ENCODE data around the gene TMEM44.
A peak's percentile ranks its signal among the peaks of the same experiment; 100 is the strongest.

Gene TMEM44

DNA sequence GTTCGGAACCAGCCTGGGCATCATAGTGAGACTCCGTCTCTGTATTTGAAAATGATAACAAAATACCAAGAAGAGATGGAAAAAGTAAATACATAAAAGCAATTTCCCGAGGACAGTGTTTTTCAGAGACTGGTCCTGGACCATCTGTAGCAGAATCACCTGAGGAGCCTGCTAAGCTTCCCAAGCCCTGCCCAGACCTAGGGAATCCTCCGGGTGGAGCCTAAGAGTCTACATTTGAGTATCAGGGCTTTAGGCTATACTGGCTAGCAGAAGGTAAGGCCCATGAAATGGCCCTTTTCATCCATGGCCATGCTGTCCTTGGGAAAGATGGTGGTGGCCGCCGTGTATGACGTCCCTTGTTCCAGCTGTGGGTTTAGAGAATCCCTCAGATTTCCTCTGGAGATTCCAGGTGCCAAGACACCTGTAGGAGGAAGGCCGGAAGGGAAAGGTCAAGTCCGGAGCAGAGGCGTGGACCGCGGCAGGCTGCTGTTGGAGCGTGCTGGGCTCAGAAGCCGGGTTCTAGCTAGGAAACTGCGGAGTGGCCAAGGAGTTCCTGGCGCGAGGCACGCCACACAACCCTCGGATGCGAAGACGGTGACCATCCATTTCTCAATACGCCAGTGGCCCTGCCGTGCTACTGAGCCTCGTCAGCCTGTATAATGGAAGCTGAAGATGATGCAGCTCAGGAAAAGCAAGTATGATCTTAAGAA, 50.9 kb downstream of the TMEM44 start:
- DNase-seq = no peak

DNA sequence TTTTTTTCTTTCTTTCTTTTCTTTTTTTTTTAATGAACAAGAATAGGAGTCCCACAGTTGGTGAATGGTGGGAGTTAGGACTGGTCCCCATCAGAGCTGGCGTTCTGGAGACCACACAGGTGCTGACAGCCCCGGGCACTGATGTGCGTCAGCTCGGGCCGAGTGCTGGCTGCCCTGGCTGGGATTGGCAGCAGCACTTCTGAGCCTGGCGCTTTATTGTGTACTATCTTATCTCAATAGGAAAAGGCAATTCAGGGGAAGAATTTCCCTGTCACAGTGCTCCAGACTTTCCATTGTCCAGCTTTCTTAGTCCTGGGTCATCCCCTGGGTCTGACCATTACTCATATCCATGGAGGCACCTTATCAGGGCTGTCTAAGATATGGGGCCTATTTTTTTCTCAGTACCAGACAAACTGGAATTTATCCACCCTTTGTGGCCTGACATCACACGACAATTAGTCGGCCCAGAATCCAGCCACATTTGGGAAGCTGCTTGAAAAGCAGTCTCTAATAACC, 54.1 kb downstream of the TMEM44 start:
- DNase-seq = no peak

DNA sequence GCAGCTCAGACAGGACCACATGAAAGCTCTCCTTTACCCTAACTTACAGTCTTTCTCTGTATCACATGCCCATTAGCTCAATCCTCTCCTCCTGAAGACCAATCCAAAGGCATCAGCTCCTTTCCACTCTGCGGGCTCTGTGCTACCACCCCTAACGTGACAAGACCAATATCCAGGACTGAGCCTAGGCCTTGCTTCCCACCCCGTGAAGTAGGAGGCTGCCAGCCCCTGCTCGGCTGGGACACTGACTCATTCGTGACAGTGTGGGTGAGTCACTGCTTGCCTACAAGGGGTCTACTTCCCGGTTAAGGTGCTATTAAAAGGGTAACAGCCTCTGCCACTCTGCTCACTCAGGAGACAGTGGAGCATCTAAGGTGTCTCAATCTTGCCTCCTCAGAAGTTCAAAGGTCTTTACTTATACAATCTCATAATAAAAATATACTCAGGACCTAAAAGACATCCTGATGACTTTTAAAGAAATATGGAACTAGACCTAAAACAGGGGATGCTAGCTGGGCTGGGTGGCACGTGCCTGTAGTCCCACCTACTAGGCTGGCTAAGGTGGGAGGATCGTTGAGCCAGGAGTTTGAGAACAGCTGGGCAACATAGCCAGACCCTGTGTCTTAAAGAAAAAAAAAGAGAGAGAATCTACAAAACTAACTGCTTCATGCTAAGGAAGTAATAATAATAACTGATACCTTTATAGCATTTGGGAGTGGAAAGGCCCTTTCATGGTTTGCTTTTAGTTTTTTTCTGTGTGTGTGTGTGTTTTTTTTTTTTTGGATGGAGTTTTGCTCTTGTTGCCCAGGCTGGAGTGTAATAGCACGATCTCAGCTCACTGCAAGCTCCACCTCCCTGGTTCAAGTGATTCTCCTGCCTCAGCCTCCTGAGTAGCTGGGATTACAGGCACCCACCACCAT, 55.0 kb downstream of the TMEM44 start:
- peak in 16 of 56 donors; percentile 10 to 50 (median 24) for DNase-seq

DNA sequence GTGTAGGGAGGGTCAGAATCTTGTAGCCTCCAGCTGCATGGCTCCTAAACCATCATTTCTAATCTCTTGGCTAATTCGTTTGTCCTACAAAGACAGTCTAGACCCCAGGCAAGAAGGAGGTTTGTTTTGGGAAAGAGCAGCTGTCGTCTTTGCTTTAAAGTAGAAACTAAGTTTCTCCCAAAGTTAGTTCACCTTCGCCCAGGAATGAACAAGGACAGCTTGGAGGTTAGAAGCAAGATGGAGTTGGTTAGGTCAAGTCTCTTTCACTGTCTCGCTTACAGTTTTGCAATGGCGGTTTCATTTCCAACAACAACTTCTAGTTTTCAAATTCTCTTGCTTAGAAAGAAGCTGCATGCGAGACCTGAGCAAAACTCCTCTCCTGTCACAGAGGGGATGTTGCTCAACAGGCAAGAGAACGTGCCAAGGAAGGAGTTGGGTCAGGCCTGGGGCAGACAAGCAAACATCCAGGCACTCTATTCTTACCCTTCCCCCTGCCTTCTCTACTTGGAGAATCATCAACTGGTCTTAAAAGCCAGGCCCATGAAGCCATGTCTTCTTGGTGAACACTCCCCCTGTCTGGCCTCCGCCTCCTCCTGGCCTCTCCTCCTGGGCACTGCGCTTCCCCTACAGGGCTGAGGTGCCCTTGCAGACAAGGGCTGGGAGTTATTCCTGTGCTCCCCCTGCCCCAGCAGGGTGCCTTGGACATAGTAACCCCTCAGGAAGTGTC, 57.6 kb downstream of the TMEM44 start:
- no peak for DNase-seq

GRCh38 chr3:194574639-194575483, 58.4 kb downstream of the TMEM44 start:
- no peak for DNase-seq

GRCh38 chr3:194573680-194574437, 59.4 kb downstream of the TMEM44 start:
- peak in 8 of 56 donors; percentile 6 to 33 (median 12) for DNase-seq

- DNase-seq = peak in 4 of 56 donors; percentile 5 to 34 (median 16)
Observed at GRCh38 chr3:194572944-194573491, 60.2 kb downstream of the TMEM44 start.

- no peak for DNase-seq
Observed at GRCh38 chr3:194572143-194572789, 61.0 kb downstream of the TMEM44 start.

DNA sequence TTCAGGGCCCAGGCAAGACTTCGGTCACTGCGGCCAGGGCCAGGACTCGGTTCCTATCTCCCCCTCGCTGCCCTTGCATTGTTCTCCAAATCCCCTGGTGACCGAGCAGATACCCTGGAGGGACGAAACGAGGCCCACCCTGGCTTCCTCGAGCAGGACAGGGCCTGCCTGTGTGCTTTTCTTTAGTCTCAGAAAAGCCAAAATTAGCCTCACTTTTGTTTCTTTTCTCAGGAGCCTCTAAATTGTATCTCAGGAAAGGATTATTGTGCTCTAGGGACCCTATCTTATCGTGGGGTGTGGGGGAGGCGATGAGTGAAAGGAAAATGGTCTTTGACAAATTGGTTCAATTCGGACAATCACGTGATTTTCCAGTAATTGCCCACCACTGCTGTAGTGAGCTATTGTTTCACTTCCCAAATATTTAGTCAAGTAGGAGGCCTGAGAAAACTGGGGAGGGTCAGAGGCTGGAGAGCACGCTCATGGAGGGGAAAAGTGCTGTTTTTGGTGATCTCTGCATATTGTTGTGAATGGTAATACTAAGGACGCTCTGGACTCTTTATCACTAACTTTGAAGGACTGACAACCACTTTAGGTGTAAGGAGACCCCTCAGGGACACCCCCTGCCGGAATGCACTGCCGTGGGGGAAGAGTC, 61.6 kb downstream of the TMEM44 start:
- no peak for DNase-seq

DNA sequence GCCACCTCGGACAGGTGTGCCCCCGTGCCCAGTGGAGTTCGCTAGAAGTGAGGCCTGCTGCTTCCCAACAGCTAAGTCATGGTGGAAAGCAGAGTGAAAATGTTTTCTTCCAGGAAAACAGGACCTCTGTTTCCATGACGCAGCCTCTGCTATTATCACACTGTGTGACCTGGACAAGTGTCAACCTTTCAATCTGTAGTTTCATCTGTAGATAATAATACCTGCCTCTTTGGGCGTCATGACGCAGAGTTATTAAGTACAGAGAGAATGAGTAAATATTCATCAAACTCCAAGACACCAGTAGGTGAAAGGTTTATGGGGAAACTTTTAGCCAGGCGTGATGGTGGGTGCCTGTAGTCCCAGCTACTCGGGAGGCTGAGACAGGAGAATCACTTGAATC, 62.3 kb downstream of the TMEM44 start:
- DNase-seq = no peak

DNA sequence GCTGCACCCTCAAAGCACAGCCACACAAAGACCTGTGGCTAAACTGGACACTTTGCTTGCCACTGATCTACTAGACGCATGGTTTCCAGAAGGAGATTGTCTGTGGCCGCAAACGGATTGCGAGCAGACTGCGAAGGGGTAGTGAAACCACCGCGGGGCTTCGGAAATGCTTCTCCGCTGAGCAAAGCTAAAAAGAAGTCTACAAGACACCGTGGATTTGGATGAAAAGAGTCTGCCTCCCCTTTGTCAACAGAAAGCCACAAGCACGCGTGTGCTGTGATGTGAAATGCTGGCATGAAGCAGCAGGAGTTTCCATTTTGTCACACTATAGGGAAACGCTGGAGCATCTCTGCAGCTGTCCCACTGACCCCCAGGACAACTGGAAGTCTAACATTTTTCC, 63.0 kb downstream of the TMEM44 start:
- peak in 9 of 56 donors; percentile 8 to 41 (median 21) for DNase-seq

- DNase-seq = no peak
Observed at GRCh38 chr3:194569252-194569651, 64.0 kb downstream of the TMEM44 start.

DNA sequence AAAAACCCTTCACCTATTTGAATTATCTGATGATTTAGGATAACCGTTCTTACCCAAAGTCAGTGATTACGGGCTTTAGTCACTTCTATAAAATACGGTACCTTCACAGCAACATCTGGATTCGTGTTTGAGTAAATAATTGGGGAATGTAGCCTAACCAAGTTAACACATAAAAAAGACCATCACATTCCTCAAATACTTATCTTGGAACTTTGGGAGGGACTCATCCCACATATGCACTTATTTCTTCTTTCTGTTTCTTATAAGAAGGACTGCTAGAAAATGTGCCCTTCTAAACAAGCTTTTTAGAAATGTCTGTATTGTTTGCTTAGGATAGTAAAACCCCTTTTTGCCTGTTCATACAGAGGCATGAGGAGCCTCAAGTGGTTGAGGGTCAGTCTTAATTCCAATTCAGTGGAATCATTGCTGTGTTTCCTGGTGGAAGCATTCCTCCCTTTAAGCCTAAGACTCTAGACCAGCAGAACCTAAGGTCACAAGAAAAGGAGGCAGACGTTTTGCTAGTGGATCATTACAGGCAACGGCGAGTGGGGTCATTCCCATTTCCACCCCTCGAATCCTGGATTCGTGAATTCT, 67.5 kb downstream of the TMEM44 start:
- DNase-seq = no peak

GRCh38 chr3:194562986-194563385, 70.2 kb downstream of the TMEM44 start:
- DNase-seq = no peak

- no peak for DNase-seq
Observed at GRCh38 chr3:194561306-194561974, 71.8 kb downstream of the TMEM44 start.

GRCh38 chr3:194560047-194560446, 73.2 kb downstream of the TMEM44 start:
- DNase-seq = no peak

- DNase-seq = no peak
Observed at GRCh38 chr3:194559530-194559929, 73.7 kb downstream of the TMEM44 start.
